ENCODE measurements around the gene HOXD13.

The HOXD13 gene

GRCh38 chr2:176140513-176141317 is 48.2 kb downstream of the HOXD13 start:
- DNase-seq (ENCODE audit: low spot score): peak; percentile 95
- peak; percentile 99 for TF ChIP-seq CTCF (IDR thresholded peaks at IDR 0.05; ENCODE audit: extremely low read depth, insufficient read depth, missing control alignments)
- in situ Hi-C loops (cut with MboI; ENCODE audit: low pct_unique_long_range_greater_than_20kb, low sequenced_read_pairs, unreplicated experiment): loop anchor here (10.0 kb wide), 1 partner anchor 314 kb away; no protein-coding TSS in a partner anchor

- in situ Hi-C loops (cut with MboI; ENCODE audit: low pct_unique_long_range_greater_than_20kb, low sequenced_read_pairs, unreplicated experiment): loop anchor here (10.0 kb wide), 1 partner anchor 313 kb away; no protein-coding TSS in a partner anchor
- TF ChIP-seq CTCF (IDR thresholded peaks at IDR 0.05; ENCODE audit: extremely low read depth, insufficient read depth, missing control alignments): no peak
- DNase-seq (ENCODE audit: low spot score): no peak
These were observed 49.8 kb downstream of the HOXD13 start for GRCh38 chr2:176142281-176142680.

All from GM13977 (cell line).